ENCODE measurements around the gene KBTBD6. TPM values are rescaled to one million over a fixed set of nuclear protein-coding genes. Genes with fewer than 3 reads are reported as not detected.

Gene KBTBD6
- total and polyA plus RNA-seq, 2 of the 13 experiments (the other 11 are each of a cell fraction or from before 2014, with no cell fraction given), result 4.4 to 12.0 TPM

DNA sequence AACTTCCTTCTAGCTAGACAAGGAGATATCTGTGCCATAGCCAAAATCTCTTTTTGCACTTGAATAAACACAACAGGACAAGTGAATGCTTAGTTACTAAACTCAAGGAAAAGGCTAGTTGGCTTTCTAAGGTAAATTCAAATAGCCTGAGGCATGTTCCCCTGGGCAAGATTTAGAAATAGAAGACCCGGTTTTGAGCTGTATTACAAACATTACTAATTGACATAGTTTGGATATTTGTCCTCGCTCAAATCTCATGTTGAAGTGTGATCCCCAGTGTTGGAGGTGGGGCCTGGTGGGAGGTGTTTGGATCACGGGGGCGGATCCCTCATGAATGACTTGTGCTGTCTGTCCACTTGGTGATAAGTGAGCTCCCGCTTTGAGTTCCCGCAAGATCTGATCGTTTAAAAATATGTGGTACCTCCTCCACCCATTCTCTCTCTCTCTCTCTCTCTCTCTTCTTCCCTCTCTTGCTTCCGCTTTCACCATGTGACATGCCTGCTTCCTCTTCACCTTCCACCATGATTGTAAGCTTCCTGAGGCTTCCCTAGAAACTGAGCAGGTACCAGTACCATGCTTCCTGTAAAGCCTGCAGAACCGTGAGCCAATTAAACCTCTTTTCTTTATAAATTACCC is 3.9 kb upstream of the KBTBD6 start (continued):
- TF ChIP-seq, protein P1, sequence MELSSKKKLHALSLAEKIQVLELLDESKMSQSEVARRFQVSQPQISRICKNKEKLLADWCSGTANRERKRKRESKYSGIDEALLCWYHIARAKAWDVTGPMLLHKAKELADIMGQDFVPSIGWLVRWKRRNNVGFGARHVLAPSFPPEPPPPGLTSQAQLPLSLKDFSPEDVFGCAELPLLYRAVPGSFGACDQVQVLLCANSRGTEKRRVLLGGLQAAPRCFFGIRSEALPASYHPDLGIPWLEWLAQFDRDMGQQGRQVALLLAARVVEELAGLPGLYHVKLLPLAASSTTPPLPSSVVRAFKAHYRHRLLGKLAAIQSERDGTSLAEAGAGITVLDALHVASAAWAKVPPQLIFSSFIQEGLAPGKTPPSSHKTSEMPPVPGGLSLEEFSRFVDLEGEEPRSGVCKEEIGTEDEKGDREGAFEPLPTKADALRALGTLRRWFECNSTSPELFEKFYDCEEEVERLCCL (CRISPR knock-in tag; IDR thresholded peaks at IDR 0.05; ENCODE audit: borderline replicate concordance), result no peak

DNA sequence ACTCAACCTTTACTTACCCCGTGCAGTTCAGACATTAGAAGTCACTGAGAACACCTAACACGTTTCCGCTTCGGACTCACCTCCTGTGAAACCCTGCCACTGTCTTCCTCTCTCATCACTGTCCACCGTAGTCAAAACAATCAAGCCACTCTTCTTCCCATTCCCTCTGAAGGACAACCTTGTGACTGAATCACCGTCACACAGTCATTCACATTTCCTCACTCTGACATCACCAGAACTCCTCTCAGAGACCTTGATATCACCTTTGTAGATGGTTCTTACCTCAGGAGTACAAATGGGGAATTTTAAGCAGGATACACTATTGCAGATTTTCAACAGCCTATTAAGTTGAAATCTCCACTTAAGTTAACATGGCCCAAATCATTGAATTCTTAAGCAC is 1.3 kb upstream of the KBTBD6 start:
- Histone ChIP-seq H2AFZ (ENCODE audit: low read length) (no peak overlapping the region), H3K36me3 (replicated peaks in 1 of 2; ENCODE audit: control insufficient read depth in 1 of 2, insufficient read depth in 2 of 2, low read length in 2 of 2) (no peaks in the 10 kb centered on the region), H3K79me2 (ENCODE audit: insufficient read depth, low read length) (peaks cover 32% of the 10 kb centered on the region), H4K20me1 (ENCODE audit: insufficient read depth, low read length) (no peaks in the 10 kb centered on the region; the same call in 1 of the 2 replicates), H3K4me3 (replicated peaks in 1 of 3; ENCODE audit: insufficient read depth in 1 of 3, low read depth in 2 of 3, low read length in 3 of 3) (0 out of 6 replicates have a peak overlapping the region, but pooled peaks of 1 of the 3 experiments have one; percentile 76), H3K9me3 (ENCODE audit: low read length) (no peaks in the 10 kb centered on the region), H3K27ac (ENCODE audit: extremely low read length, insufficient read depth, low read length) (no peak overlapping the region), H3K27me3 (ENCODE audit: control insufficient read depth in 1 of 2, insufficient read depth in 2 of 2, low read length in 2 of 2) (no peaks in the 10 kb centered on the region), H3K4me1 (ENCODE audit: insufficient read depth, low read length) (peaks cover 41% of the 10 kb centered on the region), H3K4me2 (ENCODE audit: low read depth, low read length) (peak overlapping the region; percentile 71), H3K9ac (ENCODE audit: insufficient read depth, low read depth, low read length) (no peak overlapping the region; the same call in 1 of the 2 replicates)
- BruUV-seq (replicated peaks), result no TSS peak
- 95% methylated on average over 6 of the region's 6 CpGs for WGBS (ENCODE audit: low lambda C conversion rate)
- intact Hi-C loops (cut with micrococcal nuclease; ENCODE audit: unreplicated experiment) (loop anchor here (2.0 kb wide), 1 partner anchor 73 kb away; the partner anchor contains the start of gene WBP4), in situ Hi-C loops (cut with HindIII; ENCODE audit: extremely low pct_ligation_motif_present, low pct_unique_long_range_greater_than_20kb) (loop anchor here (5.0 kb wide), 1 partner anchor 58 kb away; the partner anchor contains the start of gene KBTBD7)
- CTCF ChIA-PET (ENCODE audit: low intra/inter-chr PET ratio, low total read pairs), result no interaction called here
- POLR2A ChIA-PET, result interaction anchor here (1.6 kb wide), 1 partner anchor 125 kb away, joined by 4 read pairs; no protein-coding TSS in a partner anchor
- DNase-seq (ENCODE audit: low spot score) (no peak), ATAC-seq (no peak), FAIRE-seq (no peak)
- TF ChIP-seq TAF1 (CRISPR knock-in tag; IDR thresholded peaks at IDR 0.05), result no peak
- TF ChIP-seq, protein P2, sequence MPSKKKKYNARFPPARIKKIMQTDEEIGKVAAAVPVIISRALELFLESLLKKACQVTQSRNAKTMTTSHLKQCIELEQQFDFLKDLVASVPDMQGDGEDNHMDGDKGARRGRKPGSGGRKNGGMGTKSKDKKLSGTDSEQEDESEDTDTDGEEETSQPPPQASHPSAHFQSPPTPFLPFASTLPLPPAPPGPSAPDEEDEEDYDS (CRISPR knock-in tag; IDR thresholded peaks at IDR 0.05), result no peak

Data from HepG2 (cell line).